Pancreas (tissue), 10 donors: Measurements from ENCODE around the gene HOXA3. TPM values are rescaled to one million over a fixed set of nuclear protein-coding genes. Genes with fewer than 3 reads are reported as not detected.
A peak's percentile ranks its signal among the peaks of the same experiment; 100 is the strongest.

ENCODE experiments used
- ATAC-seq, 4 donors: fragments of 200-7000 bp; cut with Tn5 transposase; one replicate each; pipeline versions ENCODE4 v1.8.0 to v1.9.1; 2020; ENCODE audit warnings: mild to moderate bottlenecking in 4 of 4, moderate library complexity in 4 of 4
- DNase-seq, 6 donors: peaks; one replicate each; pipeline ENCODE4 v3.0.0-alpha.2; 2020
- FAIRE-seq: peaks from 2 replicates; lab custom pipeline; 2012; peaks lifted over from hg19 to GRCh38; lab: Jason Lieb, UNC
- H3K27ac ChIP-seq, 4 donors: fragments of 200-600 bp; sonication (generic); 1 replicate in 3 of 4; 2 replicates in 1 of 4; pipeline versions ENCODE4 v1.5.0 to v1.8.0; 2020
- H3K27me3 ChIP-seq, 4 donors: fragments of 200-600 bp; one replicate each; pipeline ENCODE4 v1.8.0; 2021
- H3K36me3 ChIP-seq, 3 donors: fragments of 200-600 bp; sonication (generic) in 1 of 3; one replicate each; pipeline versions ENCODE4 v1.5.0 to v1.8.0; 2020 to 2021
- H3K4me1 ChIP-seq, 3 donors: fragments of 200-600 bp; one replicate each; pipeline ENCODE4 v1.8.0; 2021
- H3K4me3 ChIP-seq, 4 donors: fragments of 200-600 bp; sonication (generic) in 2 of 4; one replicate each; pipeline versions ENCODE4 v1.5.0 to v1.8.0; 2020 to 2021
- H3K9me3 ChIP-seq, 4 donors: fragments of 200-600 bp; one replicate each; pipeline ENCODE4 v1.8.0; 2021
- WGBS, 2 donors: extraction: QIAGEN DNeasy Blood & Tissue Kit; methylation state at CpG; one replicate each; pipeline ENCODE4 v1.1.7; 2013; 5-methylcytosine and 5-hydroxymethylcytosine counted together
- intact Hi-C, 3 donors: fragments of 100-400 bp; cut with DNase I; formaldehyde crosslinking; loops; one replicate each; pipeline versions ENCODE4 v1.11.1 to v1.14.2; 2022
- polyA plus RNA-seq, 2 donors: library from polyadenylated mRNA; stranded (reverse); fragments of 200-250 nt; gene quantifications; one replicate each; pipeline ENCODE4 v1.2.3, GENCODE V29; 2013
- total RNA-seq, 6 donors: library from RNA; stranded (reverse); fragmentation: NEBNext Ultra II Directional in 4 of 6; extraction: Animal tissue kit (Norgen Biotek cat#: 25700) in 4 of 6; gene quantifications; one replicate each; pipeline versions ENCODE4 v1.2.1 to v1.2.4, GENCODE V29; 2021 to 2023
- TF ChIP-seq, protein P1 (sequence below), 4 donors: fragments of 200-600 bp; sonication (generic) in 3 of 4; IDR thresholded peaks; one replicate each; pipeline versions ENCODE4 v1.5.0 to v1.8.0; 2021; ENCODE audit warnings: antibody characterized with exemption in 4 of 4
- donor health status: healthy with polysubstance abuse.
- donor health status: DM: no; HTN: no; CAD: no; lungs with moderate emphysema.
- donor health status: DM: no; HTN: no; CAD: no.
- donor health status: control.
- donor health status: control.
- donor health status: Bipolar disorder and iron deficiency.
- donor health status: DM: yes; HTN: yes; CAD: no.
- donor health status: DM: no; HTN: no; CAD: no.
- donor health status: DM: no; HTN: no; CAD: no.
- donor health status: DM: yes; HTN: yes; CAD: no.

The HOXA3 gene
- total and polyA plus RNA-seq, 8 donors: 0.13 to 1.9 (median 0.43) TPM; not detected in 1

DNA sequence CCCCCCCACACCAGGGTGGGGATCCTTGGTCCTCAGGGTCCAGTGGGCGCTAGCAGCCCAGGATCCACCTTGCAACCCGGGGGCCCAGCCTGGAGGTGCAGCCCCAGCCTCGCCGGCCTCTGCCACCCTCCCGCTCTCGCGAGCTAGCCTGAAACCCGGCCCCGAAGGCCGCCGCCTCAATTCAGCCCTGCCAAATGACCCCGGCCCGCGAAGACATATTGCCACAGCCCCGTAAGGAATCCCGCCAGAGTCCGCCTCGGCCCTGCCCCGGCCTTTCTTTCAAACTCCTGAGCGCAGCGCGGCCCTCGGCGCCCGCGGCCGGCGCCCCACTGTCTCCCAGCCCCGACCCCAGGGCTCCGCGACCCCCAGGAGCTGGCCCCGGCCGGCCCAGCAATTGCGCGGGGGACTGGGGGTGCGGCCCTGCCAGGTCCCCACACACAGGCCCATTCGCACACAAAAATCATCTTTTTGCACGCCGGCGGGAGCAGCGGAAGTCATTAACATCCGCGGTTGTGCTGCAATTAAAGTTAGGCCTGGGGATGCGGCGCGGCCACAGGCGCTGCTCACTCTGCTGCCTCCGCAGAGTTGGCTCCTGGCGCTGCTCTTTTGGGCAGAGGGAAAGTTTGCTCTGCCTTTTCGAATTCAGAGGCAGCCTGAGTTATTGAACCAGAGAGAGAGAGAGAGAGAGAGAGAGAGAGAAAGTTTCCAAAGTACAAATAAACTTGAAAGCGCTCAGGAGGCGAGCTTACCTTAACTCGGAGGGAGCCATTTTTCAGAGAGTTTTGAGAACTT, 12.9 kb downstream of the HOXA3 start:
- FAIRE-seq (no peak), DNase-seq (peak in 1 of 6 donors; percentile 56), ATAC-seq (no peak)
- no peak overlapping the region for H3K4me3 ChIP-seq
- TF ChIP-seq, protein P1, sequence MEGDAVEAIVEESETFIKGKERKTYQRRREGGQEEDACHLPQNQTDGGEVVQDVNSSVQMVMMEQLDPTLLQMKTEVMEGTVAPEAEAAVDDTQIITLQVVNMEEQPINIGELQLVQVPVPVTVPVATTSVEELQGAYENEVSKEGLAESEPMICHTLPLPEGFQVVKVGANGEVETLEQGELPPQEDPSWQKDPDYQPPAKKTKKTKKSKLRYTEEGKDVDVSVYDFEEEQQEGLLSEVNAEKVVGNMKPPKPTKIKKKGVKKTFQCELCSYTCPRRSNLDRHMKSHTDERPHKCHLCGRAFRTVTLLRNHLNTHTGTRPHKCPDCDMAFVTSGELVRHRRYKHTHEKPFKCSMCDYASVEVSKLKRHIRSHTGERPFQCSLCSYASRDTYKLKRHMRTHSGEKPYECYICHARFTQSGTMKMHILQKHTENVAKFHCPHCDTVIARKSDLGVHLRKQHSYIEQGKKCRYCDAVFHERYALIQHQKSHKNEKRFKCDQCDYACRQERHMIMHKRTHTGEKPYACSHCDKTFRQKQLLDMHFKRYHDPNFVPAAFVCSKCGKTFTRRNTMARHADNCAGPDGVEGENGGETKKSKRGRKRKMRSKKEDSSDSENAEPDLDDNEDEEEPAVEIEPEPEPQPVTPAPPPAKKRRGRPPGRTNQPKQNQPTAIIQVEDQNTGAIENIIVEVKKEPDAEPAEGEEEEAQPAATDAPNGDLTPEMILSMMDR (IDR thresholded peaks at IDR 0.05): no peak
- peak overlapping the region in 2 of 4 donors; percentile 8 to 9 for H3K27ac ChIP-seq
- peaks cover 0 to 78% (median 21%) of the 10 kb centered on the region in 4 donors for H3K27me3 ChIP-seq
- WGBS, 2 donors: 12 to 15% methylated on average over 42 to 53 of the region's 53 CpGs
- H3K4me1 ChIP-seq: peaks cover 0 to 4% (median 3%) of the 10 kb centered on the region in 3 donors
- H3K36me3 ChIP-seq: no peaks in the 10 kb centered on the region
- no peaks in the 10 kb centered on the region for H3K9me3 ChIP-seq
- intact Hi-C loops: no loop called here

GRCh38 chr7:27138985-27139333, 13.4 kb downstream of the HOXA3 start:
- Histone ChIP-seq H3K27me3 (peaks cover 0 to 72% (median 19%) of the 10 kb centered on the region in 4 donors), H3K4me3 (no peak overlapping the region), H3K9me3 (no peaks in the 10 kb centered on the region), H3K36me3 (no peaks in the 10 kb centered on the region), H3K27ac (peak overlapping the region in 2 of 4 donors; percentile 9 to 15), H3K4me1 (peaks cover 0 to 4% (median 3%) of the 10 kb centered on the region in 3 donors)
- intact Hi-C loops: no loop called here
- no peak for DNase-seq
- no peak for FAIRE-seq
- TF ChIP-seq, protein P1 (IDR thresholded peaks at IDR 0.05): no peak
- WGBS, 2 donors: 15 to 20% methylated on average over 11 of the region's 11 CpGs
- no peak for ATAC-seq

DNA sequence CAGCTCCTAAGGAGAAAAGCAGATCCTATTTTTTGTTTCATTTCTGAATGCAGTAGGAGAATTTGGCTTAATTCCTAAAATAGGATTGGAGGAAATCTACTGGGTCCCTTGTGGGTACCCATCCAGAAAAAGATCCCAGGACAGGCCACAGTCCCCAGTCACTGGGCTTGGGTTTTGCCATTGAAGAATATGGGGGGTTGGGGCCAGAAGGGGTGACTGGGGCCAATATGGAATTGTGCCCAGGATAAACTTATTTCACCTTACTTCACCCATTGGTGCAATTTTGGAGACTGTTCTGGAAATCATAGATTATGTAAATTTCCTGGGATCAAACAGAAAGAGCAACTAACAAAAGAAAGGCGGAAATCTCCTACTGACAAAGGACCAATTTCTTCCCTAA, 13.9 kb downstream of the HOXA3 start:
- TF ChIP-seq, protein P1 (IDR thresholded peaks at IDR 0.05): no peak
- intact Hi-C loops: no loop called here
- FAIRE-seq (no peak), ATAC-seq (no peak), DNase-seq (no peak)
- Histone ChIP-seq H3K4me1 (peaks cover 0 to 4% (median 0%) of the 10 kb centered on the region in 3 donors), H3K4me3 (no peak overlapping the region), H3K27me3 (peaks cover 3 to 71% (median 18%) of the 10 kb centered on the region in 4 donors), H3K27ac (peak overlapping the region in 1 of 4 donors; percentile 15), H3K9me3 (no peaks in the 10 kb centered on the region), H3K36me3 (no peaks in the 10 kb centered on the region)
- WGBS, 2 donors: 48 to 65% methylated on average over 1 of the region's 1 CpG

DNA sequence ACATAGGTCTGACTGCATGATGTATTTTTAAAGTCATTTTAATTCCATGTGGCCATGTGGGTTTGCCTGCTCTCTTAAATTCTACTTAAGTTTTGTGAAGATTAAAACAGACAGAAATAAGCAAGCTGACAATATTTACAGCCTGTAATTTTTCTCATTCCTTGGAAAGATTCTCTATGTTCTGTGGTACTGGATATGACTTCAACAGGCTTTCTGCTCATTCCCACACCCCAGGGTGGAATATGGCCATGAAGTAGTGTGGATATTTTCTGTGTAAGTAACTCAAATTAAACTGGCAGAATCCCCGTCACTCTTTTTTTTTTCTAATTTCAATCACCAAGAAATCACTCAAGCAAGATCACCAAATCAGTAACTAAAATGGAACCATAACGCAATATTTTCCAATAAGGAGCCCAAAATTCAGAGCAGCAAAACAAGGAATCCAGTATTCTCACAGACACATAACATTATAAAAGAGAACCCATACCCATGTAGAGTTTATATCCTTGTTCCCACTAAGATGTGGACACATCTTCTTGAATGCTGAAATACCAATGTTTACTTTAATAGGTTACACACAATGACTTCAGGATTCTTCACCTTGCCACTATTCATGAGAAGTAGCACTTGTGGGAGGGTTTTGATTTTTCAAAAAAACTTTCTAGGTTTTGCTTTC, 14.6 kb downstream of the HOXA3 start:
- no peak for DNase-seq
- Histone ChIP-seq H3K9me3 (no peaks in the 10 kb centered on the region), H3K27me3 (peaks cover 3 to 73% (median 19%) of the 10 kb centered on the region in 4 donors), H3K36me3 (no peaks in the 10 kb centered on the region), H3K27ac (no peak overlapping the region), H3K4me3 (no peak overlapping the region), H3K4me1 (no peaks in the 10 kb centered on the region)
- FAIRE-seq: no peak
- TF ChIP-seq, protein P1 (IDR thresholded peaks at IDR 0.05): no peak
- no peak for ATAC-seq
- intact Hi-C loops: no loop called here
- 31 to 37% methylated on average over 2 of the region's 2 CpGs for WGBS, 2 donors
